Left forelimb (tissue), 1 donor: ENCODE measurements around the gene POTEI.
"Not testable (repeated sequence)": the region's sequence is repeated elsewhere in the genome, so short reads cannot be mapped to it uniquely, and the experiment has no call there.

Experiments
- DNase-seq: peaks from one replicate; pipeline ENCODE4 v3.0.0-alpha.2; 2018; ENCODE audit warnings: low spot score

POTEI gene

GRCh38 chr2:130509228-130509627 lies at the start of gene POTEI:
POTEI (minus strand) TSS chr2:130509328; CDS start chr2:130509235, 93 bp downstream.
- not testable (repeated sequence) for DNase-seq

- not testable (repeated sequence) for DNase-seq
These were observed 47.3 kb upstream of the POTEI start for GRCh38 chr2:130556441-130556840.

- not testable (repeated sequence) for DNase-seq
These were observed 45.0 kb upstream of the POTEI start for GRCh38 chr2:130554178-130554577.

- not testable (repeated sequence) for DNase-seq
These were observed 40.3 kb upstream of the POTEI start for GRCh38 chr2:130549475-130549874.

GRCh38 chr2:130548418-130548817 lies 39.3 kb upstream of the POTEI start:
- DNase-seq = not testable (repeated sequence)

- DNase-seq = not testable (repeated sequence)
These were observed 35.9 kb upstream of the POTEI start for GRCh38 chr2:130544978-130545377.

GRCh38 chr2:130543785-130544528 lies 34.8 kb upstream of the POTEI start:
- DNase-seq = not testable (repeated sequence)

GRCh38 chr2:130542789-130543188 lies 33.7 kb upstream of the POTEI start:
- not testable (repeated sequence) for DNase-seq

GRCh38 chr2:130538271-130538670 lies 29.1 kb upstream of the POTEI start:
- DNase-seq = not testable (repeated sequence)

- DNase-seq = not testable (repeated sequence)
These were observed 27.5 kb upstream of the POTEI start for GRCh38 chr2:130536654-130537053.

- not testable (repeated sequence) for DNase-seq
These were observed 22.5 kb upstream of the POTEI start for GRCh38 chr2:130531672-130532071.

GRCh38 chr2:130531225-130531624 lies 22.1 kb upstream of the POTEI start:
- DNase-seq = not testable (repeated sequence)

- not testable (repeated sequence) for DNase-seq
These were observed 21.1 kb upstream of the POTEI start for GRCh38 chr2:130530212-130530611.

- not testable (repeated sequence) for DNase-seq
These were observed 20.4 kb upstream of the POTEI start for GRCh38 chr2:130529545-130529944.

GRCh38 chr2:130527365-130527967 lies 18.3 kb upstream of the POTEI start:
- not testable (repeated sequence) for DNase-seq

- not testable (repeated sequence) for DNase-seq
These were observed 13.3 kb upstream of the POTEI start for GRCh38 chr2:130522390-130522789.

GRCh38 chr2:130520992-130521391 lies 11.9 kb upstream of the POTEI start, which contains the start of gene CFC1B:
CFC1B (plus strand) TSS chr2:130521222; CDS start chr2:130521485, 263 bp downstream.
- DNase-seq = not testable (repeated sequence)

GRCh38 chr2:130518516-130519106 lies 9.5 kb upstream of the POTEI start:
- DNase-seq = not testable (repeated sequence)

GRCh38 chr2:130511747-130512451 lies 2.8 kb upstream of the POTEI start:
- not testable (repeated sequence) for DNase-seq

GRCh38 chr2:130510807-130511746 lies 1.9 kb upstream of the POTEI start:
- DNase-seq = not testable (repeated sequence)

- DNase-seq = not testable (repeated sequence)
These were observed 18.1 kb downstream of the POTEI start for GRCh38 chr2:130491073-130491472.
